A673 (cell line): ENCODE data around the gene RNASE8. TPM values are rescaled to one million over a fixed set of nuclear protein-coding genes. Genes with fewer than 3 reads are reported as not detected.

Experiments
- BruUV-seq: library from RNA; stranded (reverse); fragments of 400-500 nt; replicated peaks from 2 replicates; lab custom pipeline; 2021; lab: Mats Ljungman, UMichigan
- CTCF ChIA-PET: fragments of 300-600 bp; sonication (Branson Sonifier 250); formaldehyde crosslinking; loops from one replicate; lab custom pipeline; 2022; ENCODE audit warnings: antibody characterized with exemption; lab: Charles Lee
- POLR2A ChIA-PET: fragments of 300-600 bp; sonication (Branson Sonifier 250); formaldehyde crosslinking; loops from one replicate; lab custom pipeline; 2022; ENCODE audit warnings: antibody characterized with exemption; ENCODE audit not compliant: low non-redundant PET; lab: Charles Lee
- DNase-seq: peaks from one replicate; pipeline ENCODE4 v3.0.0-alpha.2; 2015; ENCODE audit warnings: low spot score
- H3K27ac ChIP-seq: fragments of 200-600 bp; sonication (generic); 2 replicates; pipeline ENCODE4 v1.5.1; 2016; ENCODE audit warnings: mixed run types, low read depth, mild to moderate bottlenecking, mixed read lengths, antibody characterized with exemption, low read length; ENCODE audit not compliant: poor library complexity, severe bottlenecking
- H3K27me3 ChIP-seq: fragments of 200-600 bp; sonication (generic); replicated peaks from 2 replicates; pipeline ENCODE4 v1.6.1; 2017; ENCODE audit warnings: mixed run types, low read depth, mild to moderate bottlenecking, mixed read lengths, antibody characterized with exemption, low read length; ENCODE audit not compliant: insufficient read depth, poor library complexity
- H3K36me3 ChIP-seq: fragments of 200-600 bp; sonication (generic); 2 replicates; pipeline ENCODE4 v1.6.1; 2016; ENCODE audit warnings: mixed run types, mild to moderate bottlenecking, mixed read lengths, antibody characterized with exemption, low read length; ENCODE audit not compliant: insufficient read depth, poor library complexity, severe bottlenecking
- H3K4me1 ChIP-seq: fragments of 200-600 bp; sonication (generic); 2 replicates; pipeline ENCODE4 v1.6.1; 2017; ENCODE audit warnings: mixed run types, mild to moderate bottlenecking, mixed read lengths, antibody characterized with exemption, low read length; ENCODE audit not compliant: insufficient read depth, poor library complexity, severe bottlenecking
- H3K4me3 ChIP-seq: fragments of 200-600 bp; sonication (generic); 2 replicates; pipeline ENCODE4 v1.5.1; 2016; ENCODE audit warnings: low read depth, mixed run types, mild to moderate bottlenecking, mixed read lengths, low read length; ENCODE audit not compliant: poor library complexity, severe bottlenecking
- H3K9me3 ChIP-seq: fragments of 200-600 bp; sonication (generic); 2 replicates; pipeline ENCODE4 v1.6.1; 2016; ENCODE audit warnings: mixed run types, low read depth, mild to moderate bottlenecking, mixed read lengths, antibody characterized with exemption, low read length; ENCODE audit not compliant: poor library complexity, severe bottlenecking
- CTCF ChIP-seq: fragments of 300-800, 200-600 bp; sonication (generic); conservative IDR thresholded peaks from 2 replicates; pipeline ENCODE4 v1.5.1; 2017; ENCODE audit warnings: low read depth, mild to moderate bottlenecking, antibody characterized with exemption, low read length, moderate library complexity, mixed read lengths
- EZH2 ChIP-seq: fragments of 200-600 bp; sonication (generic); IDR thresholded peaks from 2 replicates; pipeline ENCODE4 v1.6.1; 2017; ENCODE audit warnings: borderline replicate concordance, low read depth, mild to moderate bottlenecking, mixed read lengths, antibody characterized with exemption, low read length; ENCODE audit not compliant: poor library complexity, severe bottlenecking
- intact Hi-C: fragments of 100-400 bp; cut with micrococcal nuclease; formaldehyde crosslinking; loops from one replicate; pipeline ENCODE4 v1.10.0; 2022; ENCODE audit not compliant: unreplicated experiment
- total RNA-seq: library from RNA; stranded (reverse); gene quantifications from 2 replicates; pipeline ENCODE4 v1.2.3, GENCODE V29; 2021

Gene RNASE8
- total RNA-seq, 1 experiment from 2014 or later, result not detected

- Histone ChIP-seq H3K36me3 (no peaks in the 10 kb centered on the region), H3K9me3 (no peaks in the 10 kb centered on the region), H3K27ac (no peak overlapping the region), H3K4me3 (no peak overlapping the region), H3K27me3 (no peaks in the 10 kb centered on the region), H3K4me1 (peaks cover 25% of the 10 kb centered on the region)
- peak; percentile 34 for DNase-seq
- ChIA-PET CTCF (interaction anchor here (0.7 to 3.6 kb wide), 6 partner anchors 23 to 247 kb away, joined by 3 to 24 read pairs (median 6); no protein-coding TSS in a partner anchor), POLR2A (no interaction called here)
- no TSS peak for BruUV-seq
- intact Hi-C loops, result no loop called here
- TF ChIP-seq EZH2 (no peak), CTCF (peak; percentile 44; the same call in 1 of the 2 replicates)
These were observed 9.4 kb downstream of the RNASE8 start for GRCh38 chr14:21066882-21067502.

- peaks cover 10% of the 10 kb centered on the region for H3K36me3 ChIP-seq
- TF ChIP-seq EZH2 (no peak), CTCF (peak; percentile 67)
- no peaks in the 10 kb centered on the region for H3K27me3 ChIP-seq
- ChIA-PET POLR2A (interaction anchor here (0.6 kb wide), 1 partner anchor 25 kb away, joined by 3 read pairs; no protein-coding TSS in a partner anchor), CTCF (interaction anchor here (0.5 to 3.6 kb wide), 13 partner anchors 15 to 379 kb away, joined by 3 to 24 read pairs (median 6); partner anchors contain the start of genes TMEM253 and ZNF219)
- H3K27ac ChIP-seq, result peak overlapping the region; percentile 90
- H3K9me3 ChIP-seq, result no peaks in the 10 kb centered on the region
- intact Hi-C loops, result loop anchor here (1.0 kb wide), 1 partner anchor 24 kb away; no protein-coding TSS in a partner anchor
- peaks cover 27% of the 10 kb centered on the region for H3K4me1 ChIP-seq
- peak; percentile 81 for DNase-seq
- no TSS peak for BruUV-seq
- H3K4me3 ChIP-seq, result peak overlapping the region; percentile 98
These were observed 11.1 kb downstream of the RNASE8 start for GRCh38 chr14:21068521-21069387.

- BruUV-seq, result TSS peak; percentile 31
- Histone ChIP-seq H3K36me3 (peaks cover 15% of the 10 kb centered on the region), H3K27ac (peak overlapping the region; percentile 90), H3K4me1 (peaks cover 27% of the 10 kb centered on the region), H3K27me3 (no peaks in the 10 kb centered on the region), H3K9me3 (no peaks in the 10 kb centered on the region), H3K4me3 (peak overlapping the region; percentile 98)
- DNase-seq, result peak; percentile 55
- POLR2A ChIA-PET, result no interaction called here
- CTCF ChIA-PET, result interaction anchor here (0.6 to 3.6 kb wide), 8 partner anchors 20 to 378 kb away, joined by 3 to 24 read pairs (median 7); partner anchors contain the start of genes TMEM253 and ZNF219
- intact Hi-C loops, result no loop called here
- TF ChIP-seq CTCF, result no peak
- TF ChIP-seq EZH2, result no peak
These were observed 11.9 kb downstream of the RNASE8 start for GRCh38 chr14:21069388-21070082.
